Measurements from ENCODE around the gene RASSF5.

The RASSF5 gene

DNA sequence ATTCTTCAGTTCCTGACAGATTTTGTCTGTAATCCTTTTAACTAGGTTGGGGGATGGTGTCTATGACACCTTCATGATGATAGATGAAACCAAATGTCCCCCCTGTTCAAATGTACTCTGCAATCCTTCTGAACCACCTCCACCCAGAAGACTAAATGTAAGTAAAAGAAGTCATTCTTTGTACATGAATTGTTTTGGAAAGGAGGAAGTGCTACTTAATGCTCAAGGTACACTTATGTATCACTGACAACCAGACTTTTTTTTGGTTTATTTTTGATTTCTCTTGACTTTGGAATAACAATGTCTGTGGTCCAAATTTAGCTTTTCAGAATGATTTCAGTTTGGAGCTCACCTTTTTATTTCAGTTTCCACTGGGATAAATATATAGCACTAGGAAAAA, 130.3 kb downstream of the RASSF5 start:
- no peak for DNase-seq (ENCODE audit: low spot score in 2 of 2)
- peaks cover 12% of the 10 kb centered on the region for H3K36me3 Mint-ChIP-seq
- no peak for ATAC-seq
- peaks cover 21% of the 10 kb centered on the region for H3K4me1 Mint-ChIP-seq
- H3K27ac Mint-ChIP-seq: peak overlapping the region; percentile 14
- H3K4me3 Mint-ChIP-seq: no peak overlapping the region
- H3K9me3 Mint-ChIP-seq: no peaks in the 10 kb centered on the region
